Ecto neural progenitor cell (in vitro differentiated cells): Measurements from ENCODE around the gene MRPL12.

ENCODE experiments used
- DNase-seq: peaks from one replicate; pipeline ENCODE4 v3.0.0-alpha.2; 2018; ENCODE audit warnings: low spot score

MRPL12 gene

GRCh38 chr17:81740395-81740961 lies 37.3 kb downstream of the MRPL12 start:
- DNase-seq = no peak

DNA sequence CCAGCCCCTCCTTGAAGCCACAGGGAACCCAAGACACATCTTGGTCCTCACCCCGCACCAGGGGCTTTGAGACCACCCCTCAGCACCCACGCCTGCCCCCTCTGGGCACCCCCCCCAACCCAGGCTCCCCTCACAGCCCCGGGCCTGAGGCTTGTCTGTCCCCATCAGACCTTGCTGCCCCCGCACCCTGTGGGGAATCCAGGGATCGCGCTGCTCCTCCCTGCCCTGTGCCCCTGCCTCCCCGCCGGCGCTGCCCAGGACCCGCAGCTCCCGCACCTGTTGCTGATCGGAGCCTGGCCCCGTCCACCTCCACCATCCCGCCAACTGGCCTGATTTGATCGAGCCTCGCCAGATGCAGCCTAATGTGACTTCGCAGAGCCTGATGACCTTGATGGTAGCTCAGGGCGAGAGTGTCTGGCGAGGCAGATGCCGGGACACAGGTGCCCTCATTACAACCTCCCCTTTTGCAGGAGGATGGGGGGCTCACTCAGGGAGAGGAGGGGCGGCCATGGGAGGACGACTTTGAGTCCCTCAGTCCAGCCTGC lies 38.0 kb downstream of the MRPL12 start:
- DNase-seq = no peak

DNA sequence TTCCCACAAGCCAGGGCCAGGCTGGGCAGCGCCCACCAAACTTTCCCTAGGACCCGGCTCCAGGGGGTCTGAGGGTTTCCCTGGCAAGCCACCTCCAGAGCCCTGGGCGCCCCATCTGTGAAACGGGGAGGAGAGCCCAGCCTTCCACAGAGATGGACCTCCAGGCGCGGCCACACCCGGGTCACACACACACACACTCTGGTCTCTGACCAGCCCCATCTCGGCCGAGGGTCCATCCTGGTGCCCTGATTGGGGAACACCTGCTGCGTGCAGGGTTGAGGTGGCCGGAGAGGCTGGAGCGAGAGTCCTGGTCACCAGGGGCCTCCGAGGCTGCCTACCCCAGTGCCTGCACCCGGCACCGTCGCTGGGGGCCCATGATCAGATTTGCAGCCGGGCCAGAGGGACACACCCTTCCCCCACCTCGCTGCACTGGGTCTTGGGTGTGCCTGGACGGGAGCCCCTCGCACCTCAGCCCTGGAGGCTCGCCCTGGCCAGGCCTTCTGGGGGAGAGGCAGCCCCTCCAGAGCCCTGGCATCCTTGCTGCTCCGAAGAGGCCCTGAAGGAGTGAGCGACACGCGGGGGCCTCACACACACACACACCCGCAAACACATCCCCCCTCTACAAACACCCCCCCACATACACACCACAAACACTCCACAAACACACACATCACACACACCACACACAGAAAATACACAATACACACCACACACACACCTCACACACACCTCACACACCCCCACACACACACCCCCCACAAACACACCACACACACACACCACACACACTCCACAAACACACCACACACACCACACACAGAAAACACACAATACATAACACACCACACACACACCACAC lies 38.7 kb downstream of the MRPL12 start:
- no peak for DNase-seq
